ENCODE data around the gene FAM120B. TPM values are rescaled to one million over a fixed set of nuclear protein-coding genes. Genes with fewer than 3 reads are reported as not detected.

Gene FAM120B
- total and polyA plus RNA-seq, 2 of the 4 experiments (the other 2 are of a cell fraction) = 15.3 to 28.0 TPM

GRCh38 chr6:170273191-170273590 is 33.4 kb upstream of the FAM120B start:
- Histone ChIP-seq H3K27ac (ENCODE audit: insufficient read depth, low read length) (no peak overlapping the region), H3K9ac (ENCODE audit: low read depth, low read length) (no peak overlapping the region), H3K9me1 (ENCODE audit: insufficient read depth, low read length) (no peaks in the 10 kb centered on the region), H2AFZ (replicated peaks; ENCODE audit: low read length, poor library complexity) (no peak overlapping the region), H3K27me3 (ENCODE audit: control insufficient read depth, insufficient read depth, low read length) (peaks cover 7% of the 10 kb centered on the region), H2BK120ac (ENCODE audit: low read depth, low read length) (no peak overlapping the region), H3K9me3 (ENCODE audit: control insufficient read depth, insufficient read depth, low read length) (no peaks in the 10 kb centered on the region), H3K18ac (ENCODE audit: low read depth, low read length) (no peak overlapping the region), H2BK20ac (ENCODE audit: low read depth, low read length) (no peak overlapping the region), H3K4me1 (ENCODE audit: control insufficient read depth, insufficient read depth, low read length) (peaks cover 8% of the 10 kb centered on the region), H4K8ac (ENCODE audit: low read depth in 2 of 2, low read length in 2 of 2) (no peak overlapping the region), H3K36me3 (ENCODE audit: control insufficient read depth, insufficient read depth, low read length) (no peaks in the 10 kb centered on the region), H3K79me1 (ENCODE audit: low read depth in 1 of 2, low read length in 2 of 2) (no peaks in the 10 kb centered on the region), H3K4me3 (ENCODE audit: insufficient read depth, low read depth, low read length) (no peak overlapping the region), H2AK9ac (replicated peaks; ENCODE audit: low read depth, low read length, poor library complexity) (no peak overlapping the region), H3K14ac (replicated peaks; ENCODE audit: low read depth, low read length) (no peak overlapping the region), H3K4ac (ENCODE audit: low read depth, low read length) (no peak overlapping the region), H3K23ac (ENCODE audit: low read depth, low read length) (no peak overlapping the region), H3K56ac (ENCODE audit: extremely low read depth, insufficient read depth, low read length) (no peak overlapping the region), H3K4me2 (ENCODE audit: low read depth, low read length) (no peak overlapping the region), H4K91ac (ENCODE audit: insufficient read depth, low read depth, low read length) (no peak overlapping the region), H4K20me1 (ENCODE audit: insufficient read depth, low read length) (no peaks in the 10 kb centered on the region), H2AK5ac (ENCODE audit: low read depth, low read length) (no peak overlapping the region), H2BK15ac (ENCODE audit: low read depth, low read length) (no peak overlapping the region), H2BK5ac (ENCODE audit: low read depth, low read length, poor library complexity, severe bottlenecking) (no peak overlapping the region), H4K5ac (ENCODE audit: low read depth, low read length) (no peak overlapping the region)
- intact Hi-C loops (cut with micrococcal nuclease) = no loop called here
- dilution Hi-C loops (cut with HindIII; ENCODE audit: low sequenced_read_pairs, unreplicated experiment) = no loop called here
- DNase-seq (no peak), ATAC-seq (ENCODE audit: low read depth) (no peak)
- TF ChIP-seq, protein P1, sequence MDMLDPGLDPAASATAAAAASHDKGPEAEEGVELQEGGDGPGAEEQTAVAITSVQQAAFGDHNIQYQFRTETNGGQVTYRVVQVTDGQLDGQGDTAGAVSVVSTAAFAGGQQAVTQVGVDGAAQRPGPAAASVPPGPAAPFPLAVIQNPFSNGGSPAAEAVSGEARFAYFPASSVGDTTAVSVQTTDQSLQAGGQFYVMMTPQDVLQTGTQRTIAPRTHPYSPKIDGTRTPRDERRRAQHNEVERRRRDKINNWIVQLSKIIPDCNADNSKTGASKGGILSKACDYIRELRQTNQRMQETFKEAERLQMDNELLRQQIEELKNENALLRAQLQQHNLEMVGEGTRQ (IDR thresholded peaks at IDR 0.05; ENCODE audit: low read depth, low read length) = no peak
- no peak for TF ChIP-seq MAFK (IDR thresholded peaks at IDR 0.05; ENCODE audit: low read depth, low read length)
- TF ChIP-seq CTCF (conservative IDR thresholded peaks at IDR 0.05; ENCODE audit: low read depth, low read length) = no peak
- no peak for TF ChIP-seq POLR2A (IDR thresholded peaks at IDR 0.05; ENCODE audit: low read depth, low read length)
- no peak for TF ChIP-seq MXI1 (IDR thresholded peaks at IDR 0.05; ENCODE audit: borderline replicate concordance, low read depth, low read length)
- TF ChIP-seq BHLHE40 (IDR thresholded peaks at IDR 0.05; ENCODE audit: low read depth, low read length) = no peak
- no peak for TF ChIP-seq RFX5 (IDR thresholded peaks at IDR 0.05; ENCODE audit: low read depth, low read length)
- in situ Hi-C loops (cut with MboI; ENCODE audit: low sequenced_read_pairs) = no loop called here
- 95% methylated on average over 16 of the region's 23 CpGs; no CpG with 5 or more reads in 1 of the 2 experiments for WGBS, 2 experiments (ENCODE audit: extremely low coverage in 2 of 2, insufficient read length in 1 of 2)
- POLR2A ChIA-PET (ENCODE audit: unreplicated experiment) = no interaction called here
- CTCF ChIA-PET = no interaction called here
- BruUV-seq (replicated peaks) = no TSS peak
